Central memory CD8-positive, alpha-beta T cell (primary cell): ENCODE data around the gene MARCHF3.

Experiments used
- ATAC-seq: fragments of 150-1000 bp; cut with Tn5 transposase; replicated peaks from 2 replicates; pipeline ENCODE4 v1.10.0; 2022; ENCODE audit warnings: mild to moderate bottlenecking, moderate FRiP score, moderate number of reproducible peaks; ENCODE audit not compliant: poor library complexity, severe bottlenecking; ENCODE audit errors: extremely low read depth
- DNase-seq, 2 donors: peaks; one replicate each; pipeline ENCODE4 v3.0.0; 2021; ENCODE audit warnings: low spot score in 2 of 2
- H3K27ac Mint-ChIP-seq: one replicate; pipeline ENCODE4 v1.8.0; 2022; ENCODE audit warnings: low read depth, mild to moderate bottlenecking, moderate library complexity, mixed read lengths
- H3K27me3 Mint-ChIP-seq: one replicate; pipeline ENCODE4 v1.8.0; 2022; ENCODE audit warnings: mixed read lengths
- H3K36me3 Mint-ChIP-seq: one replicate; pipeline ENCODE4 v1.8.0; 2022; ENCODE audit warnings: mild to moderate bottlenecking, moderate library complexity, mixed read lengths; ENCODE audit not compliant: insufficient read depth
- H3K4me1 Mint-ChIP-seq: one replicate; pipeline ENCODE4 v1.8.0; 2022; ENCODE audit warnings: mixed read lengths
- H3K4me3 Mint-ChIP-seq: one replicate; pipeline ENCODE4 v1.8.0; 2022; ENCODE audit warnings: mild to moderate bottlenecking, moderate library complexity, mixed read lengths
- H3K9me3 Mint-ChIP-seq: one replicate; pipeline ENCODE4 v1.8.0; 2022; ENCODE audit warnings: mixed read lengths

Gene MARCHF3

DNA sequence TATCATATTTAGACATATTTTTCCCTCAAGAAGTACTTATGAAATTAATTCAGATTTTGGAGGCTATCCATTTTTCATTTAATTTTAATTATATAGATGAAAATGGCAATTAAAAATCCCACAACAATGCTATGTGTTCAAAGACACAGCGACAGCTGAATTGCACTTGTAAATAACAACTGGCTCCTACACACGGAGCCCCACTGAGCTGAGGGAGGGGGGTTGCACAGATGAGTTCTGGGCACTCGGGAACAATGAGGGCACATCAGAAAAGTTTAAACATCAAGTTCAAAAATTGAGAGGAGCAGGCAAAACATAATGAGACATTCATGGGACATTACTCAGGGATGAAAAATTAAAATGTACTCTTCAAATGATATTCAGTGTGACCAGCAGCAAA lies 104.9 kb downstream of the MARCHF3 start:
- Mint-ChIP-seq H3K9me3 (no peaks in the 10 kb centered on the region), H3K27ac (no peak overlapping the region), H3K27me3 (no peaks in the 10 kb centered on the region), H3K4me1 (no peaks in the 10 kb centered on the region), H3K4me3 (no peak overlapping the region), H3K36me3 (peaks cover 2% of the 10 kb centered on the region)
- DNase-seq = no peak
- no peak for ATAC-seq

DNA sequence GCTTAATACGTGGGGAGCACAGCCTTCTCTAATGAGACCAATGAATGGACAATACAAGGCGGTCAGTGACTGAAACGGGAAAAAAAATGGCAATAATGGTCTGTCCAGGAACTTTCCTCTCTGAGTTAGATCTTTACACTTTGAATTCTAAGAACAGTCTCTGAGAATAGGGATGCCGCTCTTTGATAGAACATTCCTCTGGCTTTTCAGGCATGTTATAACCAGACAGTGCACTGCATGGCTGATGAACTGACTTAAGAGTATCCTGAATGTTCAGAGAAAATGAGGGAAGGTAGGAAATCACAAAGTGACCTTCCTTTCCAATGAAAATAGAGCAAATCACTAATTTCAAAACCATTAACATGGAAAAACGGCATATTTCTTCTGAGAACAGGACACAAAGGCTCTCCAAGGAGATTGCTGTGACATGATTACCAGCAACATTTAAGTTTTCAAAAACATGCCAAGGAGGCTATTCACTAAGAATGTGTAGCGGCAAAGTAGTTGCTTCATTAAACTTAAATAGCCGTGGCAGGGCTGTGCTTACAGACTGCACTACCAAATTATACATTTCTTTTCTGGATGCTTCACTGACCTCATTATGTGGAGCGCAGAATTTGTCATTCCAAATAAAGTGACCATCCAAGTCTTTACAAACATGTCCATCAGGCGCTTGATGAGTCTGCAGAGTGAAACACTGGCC lies 105.9 kb downstream of the MARCHF3 start:
- Mint-ChIP-seq H3K27ac (no peak overlapping the region), H3K36me3 (peaks cover 2% of the 10 kb centered on the region)

DNA sequence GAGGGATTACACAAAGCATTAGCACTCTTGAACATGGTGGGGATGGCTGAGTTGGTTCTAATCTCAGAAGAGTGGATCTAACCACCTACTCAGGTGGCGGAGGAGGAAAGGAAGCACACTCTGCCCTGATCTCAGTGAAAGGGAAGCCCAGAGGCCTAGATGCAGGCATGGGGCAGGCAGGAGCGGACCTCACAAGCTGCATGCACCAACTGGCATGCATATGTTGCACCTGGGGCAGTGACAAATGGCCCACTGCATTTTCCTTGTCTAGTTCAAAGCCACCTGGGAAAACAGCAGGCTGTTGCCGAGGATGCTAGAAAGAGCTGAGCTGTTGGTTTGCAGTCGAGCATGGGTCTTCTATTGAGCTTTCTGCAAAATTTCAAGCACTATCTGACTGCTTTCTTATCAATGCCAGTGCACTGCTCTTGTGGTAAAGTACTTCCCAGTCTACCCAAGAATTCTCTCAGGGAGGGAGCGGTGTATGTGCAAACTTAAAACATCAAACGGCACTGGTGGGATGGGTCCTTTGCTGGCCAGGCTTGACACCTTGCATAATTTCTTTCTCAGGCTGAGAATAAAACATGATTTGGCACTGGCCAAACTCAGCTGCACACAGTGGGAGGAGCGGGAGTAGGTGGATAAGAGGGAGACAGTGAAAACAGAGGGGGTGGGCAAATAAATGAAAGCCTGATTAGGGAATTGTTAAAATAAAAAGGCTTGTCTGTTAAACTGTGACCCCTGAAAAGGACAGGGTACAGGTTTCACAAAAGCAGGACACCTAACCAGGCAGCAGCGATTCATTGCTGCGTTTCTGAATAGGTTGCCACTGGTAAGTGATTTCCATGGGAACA lies 108.9 kb downstream of the MARCHF3 start:
- no peaks in the 10 kb centered on the region for H3K27me3 Mint-ChIP-seq
- no peak overlapping the region for H3K4me3 Mint-ChIP-seq
- no peak for DNase-seq
- peaks cover 2% of the 10 kb centered on the region for H3K36me3 Mint-ChIP-seq
- no peak for ATAC-seq
- H3K4me1 Mint-ChIP-seq = no peaks in the 10 kb centered on the region
- no peak overlapping the region for H3K27ac Mint-ChIP-seq
- H3K9me3 Mint-ChIP-seq = no peaks in the 10 kb centered on the region

More for the DNA sequence above, 105.9 kb downstream of the MARCHF3 start:
- ATAC-seq (no peak), DNase-seq (no peak)
- Mint-ChIP-seq H3K4me1 (no peaks in the 10 kb centered on the region), H3K9me3 (no peaks in the 10 kb centered on the region), H3K27me3 (no peaks in the 10 kb centered on the region), H3K4me3 (no peak overlapping the region)

DNA sequence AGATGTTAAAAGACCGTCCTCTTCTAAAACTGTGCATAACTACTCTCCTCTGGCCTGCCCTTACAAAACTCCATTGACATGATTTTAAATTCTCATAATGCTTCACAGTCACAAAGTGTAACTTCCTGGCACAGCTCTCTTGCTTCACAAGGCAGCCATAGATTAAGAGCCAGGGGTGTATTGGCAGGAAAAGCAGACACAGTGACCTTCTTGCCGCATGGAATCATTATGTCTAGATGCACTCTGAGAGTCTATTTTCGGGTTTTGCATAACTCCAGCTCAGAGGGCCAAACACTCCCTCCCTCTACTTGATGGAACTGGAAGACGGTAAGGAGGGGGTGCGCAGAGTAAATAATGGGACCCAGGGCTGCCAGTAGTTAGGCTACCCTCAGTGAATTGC lies 110.1 kb downstream of the MARCHF3 start:
- Mint-ChIP-seq H3K36me3 (peaks cover 2% of the 10 kb centered on the region), H3K27me3 (no peaks in the 10 kb centered on the region), H3K27ac (no peak overlapping the region), H3K9me3 (no peaks in the 10 kb centered on the region), H3K4me1 (no peaks in the 10 kb centered on the region), H3K4me3 (no peak overlapping the region)
- DNase-seq = no peak
- ATAC-seq = no peak

DNA sequence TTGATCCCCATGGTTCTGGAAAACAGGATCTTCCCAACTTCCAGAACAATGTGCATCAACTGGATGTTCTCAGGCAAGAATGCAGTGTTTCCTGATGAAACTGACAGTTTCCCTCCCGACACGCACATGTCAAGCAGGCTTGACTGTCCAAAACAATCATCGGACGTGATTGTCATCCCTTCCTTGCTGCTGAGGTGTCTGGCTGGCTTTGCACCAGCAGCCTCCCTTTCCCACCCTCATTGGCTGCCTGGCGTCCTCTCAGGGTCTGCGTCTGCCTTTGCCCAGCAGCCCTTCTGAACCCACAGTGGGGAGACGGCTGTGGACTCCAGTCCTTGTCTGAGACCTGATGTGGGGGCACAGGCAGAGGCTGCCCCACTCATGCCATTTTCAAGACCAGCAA lies 110.8 kb downstream of the MARCHF3 start:
- H3K4me1 Mint-ChIP-seq = no peaks in the 10 kb centered on the region
- no peak overlapping the region for H3K4me3 Mint-ChIP-seq
- ATAC-seq (no peak), DNase-seq (no peak)
- no peaks in the 10 kb centered on the region for H3K9me3 Mint-ChIP-seq
- H3K27ac Mint-ChIP-seq = no peak overlapping the region
- H3K36me3 Mint-ChIP-seq = peaks cover 2% of the 10 kb centered on the region
- H3K27me3 Mint-ChIP-seq = no peaks in the 10 kb centered on the region

DNA sequence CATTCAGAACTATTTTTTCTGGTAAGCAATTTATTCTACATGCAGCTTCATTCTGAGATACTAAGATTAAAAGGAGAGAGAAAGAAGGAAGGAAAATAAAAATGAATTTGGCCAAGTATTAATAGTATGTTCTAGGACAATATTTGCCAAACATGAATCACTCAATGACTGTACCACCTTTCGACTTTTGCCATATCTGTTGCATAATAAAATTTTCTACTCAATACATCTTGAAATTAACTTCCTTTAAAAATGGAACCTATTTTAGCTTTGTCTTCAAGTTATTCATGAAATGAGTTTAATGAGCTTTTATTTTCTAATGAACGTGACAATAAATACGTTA lies 111.8 kb downstream of the MARCHF3 start:
- DNase-seq (no peak), ATAC-seq (no peak)
- H3K36me3 Mint-ChIP-seq = peaks cover 5% of the 10 kb centered on the region
- H3K9me3 Mint-ChIP-seq = no peaks in the 10 kb centered on the region
- no peak overlapping the region for H3K4me3 Mint-ChIP-seq
- no peaks in the 10 kb centered on the region for H3K4me1 Mint-ChIP-seq
- no peaks in the 10 kb centered on the region for H3K27me3 Mint-ChIP-seq
- H3K27ac Mint-ChIP-seq = no peak overlapping the region

DNA sequence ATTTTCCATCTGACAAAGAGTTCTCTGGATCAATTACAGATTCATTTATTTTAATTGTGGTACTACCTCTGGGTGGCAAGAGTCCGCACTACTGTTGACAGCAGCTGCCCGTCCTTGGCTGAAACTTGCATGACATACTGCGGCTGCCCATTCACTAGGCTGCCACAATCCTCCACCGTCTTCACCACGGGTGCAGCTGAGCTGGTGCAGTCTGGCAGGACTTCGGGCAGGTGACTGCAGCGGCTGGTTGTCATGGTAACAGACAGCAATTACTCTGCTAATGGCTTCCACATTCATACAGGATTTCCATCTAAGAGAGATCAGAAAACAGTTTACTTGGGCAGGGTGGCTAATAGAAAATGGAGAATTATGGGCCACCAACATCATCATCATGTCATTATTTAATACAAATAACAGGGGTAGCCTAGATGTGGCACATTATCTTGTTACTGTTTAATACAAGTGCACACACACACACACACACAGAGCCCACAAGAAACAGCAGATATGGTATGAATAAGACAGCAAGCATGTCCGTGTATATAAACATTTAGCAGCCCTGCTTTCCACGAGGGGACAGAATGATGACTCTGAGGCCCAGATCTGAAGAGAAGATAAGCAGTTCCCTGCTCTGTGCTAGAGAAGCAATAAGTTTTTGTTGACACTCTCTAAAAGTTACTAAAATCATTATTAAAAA lies 112.3 kb downstream of the MARCHF3 start:
- peaks cover 5% of the 10 kb centered on the region for H3K36me3 Mint-ChIP-seq
- no peak overlapping the region for H3K27ac Mint-ChIP-seq
- no peaks in the 10 kb centered on the region for H3K9me3 Mint-ChIP-seq
- no peaks in the 10 kb centered on the region for H3K27me3 Mint-ChIP-seq
- ATAC-seq (no peak), DNase-seq (no peak)
- H3K4me1 Mint-ChIP-seq = no peaks in the 10 kb centered on the region
- H3K4me3 Mint-ChIP-seq = no peak overlapping the region

DNA sequence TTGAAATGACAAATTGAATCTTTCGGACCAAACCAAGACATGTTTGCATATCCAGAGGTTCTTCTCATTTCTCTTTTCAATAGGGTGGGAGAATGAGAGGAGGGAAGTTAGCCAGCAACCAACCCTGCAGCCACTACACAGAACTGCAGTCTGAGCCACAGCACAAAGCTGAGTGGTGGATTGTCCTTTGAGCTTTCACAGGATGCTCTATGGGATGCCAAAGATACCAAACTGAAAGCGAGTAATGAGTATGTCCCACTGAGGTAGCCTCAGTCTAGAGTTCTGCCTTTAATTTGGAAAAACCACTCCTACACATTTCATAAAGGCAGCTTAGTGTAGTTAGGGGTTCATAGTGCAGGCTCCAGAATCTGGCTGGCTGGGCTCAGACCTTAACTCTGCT lies 114.9 kb downstream of the MARCHF3 start:
- Mint-ChIP-seq H3K4me1 (no peaks in the 10 kb centered on the region), H3K27ac (no peak overlapping the region), H3K36me3 (peaks cover 5% of the 10 kb centered on the region), H3K9me3 (no peaks in the 10 kb centered on the region), H3K27me3 (no peaks in the 10 kb centered on the region), H3K4me3 (no peak overlapping the region)
- DNase-seq (no peak), ATAC-seq (no peak)

DNA sequence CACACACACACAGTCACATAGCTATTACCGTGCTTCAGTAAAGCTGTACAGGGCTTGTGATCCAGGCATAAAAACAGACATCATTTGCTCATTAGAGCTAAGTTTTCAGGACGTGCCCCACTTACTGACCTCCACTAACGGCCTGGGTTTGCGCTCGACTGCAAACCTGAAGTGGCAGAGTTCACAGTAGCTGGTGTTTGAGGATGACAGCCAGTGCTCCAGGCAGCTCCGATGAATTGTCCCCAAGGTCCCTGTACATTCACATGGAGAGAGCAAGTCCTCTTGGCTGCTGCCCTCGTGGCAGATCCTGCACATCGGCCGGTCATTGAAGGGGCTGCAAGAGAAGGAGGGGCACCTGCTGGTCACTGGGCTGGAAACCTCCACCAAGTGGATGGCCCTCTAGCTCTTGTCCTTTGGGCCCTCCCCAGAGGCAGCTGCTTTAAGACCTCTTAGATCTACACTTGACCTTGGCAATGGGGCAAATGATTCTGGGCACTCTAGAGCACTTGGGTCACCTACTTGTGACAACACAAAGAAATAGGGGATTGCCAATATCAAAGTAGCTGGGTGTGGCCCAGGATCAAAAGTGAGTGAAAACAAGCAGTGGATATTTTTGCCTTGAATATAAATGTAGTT lies 115.4 kb downstream of the MARCHF3 start:
- DNase-seq (no peak), ATAC-seq (no peak)
- Mint-ChIP-seq H3K9me3 (no peaks in the 10 kb centered on the region), H3K36me3 (peaks cover 5% of the 10 kb centered on the region), H3K4me3 (no peak overlapping the region), H3K4me1 (no peaks in the 10 kb centered on the region), H3K27ac (no peak overlapping the region), H3K27me3 (no peaks in the 10 kb centered on the region)

DNA sequence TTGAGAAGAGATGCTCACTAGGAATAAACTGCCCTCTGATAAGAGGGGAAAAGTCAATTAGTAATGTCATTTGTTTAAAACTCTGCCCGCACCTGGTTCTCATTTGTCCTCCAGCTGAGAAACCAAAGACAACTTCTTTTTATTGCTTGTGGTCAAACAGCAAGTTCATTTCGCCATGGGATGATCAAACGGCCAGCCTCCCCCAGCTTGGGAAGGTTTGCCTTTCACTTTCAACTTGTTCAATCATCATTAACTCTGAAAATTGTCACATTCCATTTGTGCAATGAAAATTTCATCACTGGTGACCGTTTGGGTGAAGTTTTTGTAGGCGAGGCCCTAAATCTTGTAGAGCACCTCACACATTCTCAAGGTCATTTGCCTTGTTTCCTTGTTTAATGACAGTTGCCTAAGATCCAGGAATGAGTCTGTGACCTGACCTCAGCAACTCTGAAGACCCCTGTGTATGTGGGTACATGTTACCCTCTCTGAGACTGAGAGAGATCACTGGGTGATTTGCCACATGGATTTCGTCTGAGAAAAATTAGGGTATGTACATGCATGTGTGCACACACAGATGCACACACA lies 117.7 kb downstream of the MARCHF3 start:
- Mint-ChIP-seq H3K4me1 (no peaks in the 10 kb centered on the region), H3K9me3 (peaks cover 6% of the 10 kb centered on the region), H3K27me3 (no peaks in the 10 kb centered on the region), H3K36me3 (peaks cover 5% of the 10 kb centered on the region), H3K4me3 (no peak overlapping the region), H3K27ac (no peak overlapping the region)
- ATAC-seq = no peak
- DNase-seq = no peak

DNA sequence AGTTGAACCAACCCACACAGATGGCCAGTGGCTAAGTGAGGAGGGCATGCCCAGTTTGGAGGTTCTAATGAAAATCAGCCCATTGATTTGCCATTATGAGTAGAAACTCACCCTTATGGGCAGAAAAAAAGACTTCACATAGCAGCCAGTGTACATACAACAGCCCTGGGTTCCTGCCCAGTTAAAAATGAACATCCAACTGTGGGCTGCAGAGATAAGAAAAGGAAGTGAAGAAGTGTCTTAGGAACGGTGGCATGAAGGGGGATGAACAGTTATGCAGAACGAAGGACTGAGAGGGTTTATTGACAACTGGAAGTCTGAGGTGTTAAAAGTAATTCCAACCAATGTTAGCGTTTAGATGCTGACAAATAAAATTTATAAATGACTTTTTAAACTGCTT lies 118.4 kb downstream of the MARCHF3 start:
- Mint-ChIP-seq H3K9me3 (peaks cover 6% of the 10 kb centered on the region), H3K4me3 (no peak overlapping the region), H3K4me1 (no peaks in the 10 kb centered on the region), H3K36me3 (peaks cover 5% of the 10 kb centered on the region), H3K27ac (no peak overlapping the region), H3K27me3 (no peaks in the 10 kb centered on the region)
- DNase-seq (no peak), ATAC-seq (no peak)

DNA sequence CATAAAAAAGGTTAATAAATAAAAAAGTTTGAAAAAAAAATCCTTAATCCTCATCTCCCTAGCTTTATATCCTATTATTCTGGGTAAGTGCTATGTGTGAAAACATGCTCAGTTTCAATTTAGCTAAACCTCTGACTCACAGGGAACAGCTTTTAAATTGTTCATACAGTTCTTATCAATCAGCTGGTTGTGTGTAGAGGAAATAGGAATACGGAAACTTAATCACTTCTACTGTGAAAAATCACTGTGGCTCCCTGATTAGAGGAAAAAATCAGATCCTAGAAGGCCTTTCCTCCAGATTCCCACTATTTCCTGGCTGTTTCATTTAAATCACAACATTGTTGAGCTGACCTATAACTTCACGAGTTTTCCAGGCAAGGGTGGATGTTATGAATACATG lies 120.5 kb downstream of the MARCHF3 start:
- H3K27ac Mint-ChIP-seq = no peak overlapping the region
- no peak for ATAC-seq
- no peak overlapping the region for H3K4me3 Mint-ChIP-seq
- H3K27me3 Mint-ChIP-seq = no peaks in the 10 kb centered on the region
- DNase-seq = no peak
- no peaks in the 10 kb centered on the region for H3K4me1 Mint-ChIP-seq
- peaks cover 6% of the 10 kb centered on the region for H3K9me3 Mint-ChIP-seq
- peaks cover 2% of the 10 kb centered on the region for H3K36me3 Mint-ChIP-seq
